K562 (cell line): ENCODE results near the gene VKORC1. TPM values are rescaled to one million over a fixed set of nuclear protein-coding genes. Genes with fewer than 3 reads are reported as not detected.

ENCODE experiments used
- ATAC-seq: fragments of 200-7000 bp; cut with Tn5 transposase; 3 replicates; pipeline ENCODE4 v1.9.1; 2020; ENCODE audit warnings: moderate library complexity
- BruUV-seq: library from RNA; stranded (reverse); fragments of 400-500 nt; replicated peaks from 2 replicates; lab custom pipeline; 2021; lab: Mats Ljungman, UMichigan
- CTCF ChIA-PET: fragments of 300-600 bp; formaldehyde crosslinking; extraction: SDS; loops from one replicate; lab custom pipeline; 2021; ENCODE audit warnings: low intra/inter-chr PET ratio; lab: Yijun Ruan, JAX
- POLR2A ChIA-PET: fragments of 300-600, 350-650 bp; sonication (Branson Sonifier 250); formaldehyde crosslinking; extraction: SDS; loops from one replicate; lab custom pipeline; 2021; ENCODE audit warnings: antibody characterized with exemption, inconsistent platforms; lab: Yijun Ruan, JAX
- DNase-seq, 4 experiments: peaks; one replicate each; pipeline versions ENCODE4 v3.0.0 to v3.0.0-alpha.2; 2011 to 2018; ENCODE audit warnings: low spot score in 3 of 4, mixed read lengths in 3 of 4; ENCODE audit errors: extremely low read depth in 1 of 4
- FAIRE-seq: peaks from 2 replicates; lab custom pipeline; 2011; peaks lifted over from hg19 to GRCh38; lab: Jason Lieb, UNC
- H2AFZ ChIP-seq: 2 replicates; pipeline ENCODE4 v1.6.0; 2011; ENCODE audit warnings: low read depth, low read length, control low read depth, inconsistent platforms
- H3K27ac ChIP-seq: fragments of 200-600 bp; 3 replicates; pipeline ENCODE4 v1.8.0; 2011; ENCODE audit warnings: low read depth, mild to moderate bottlenecking, control low read depth, inconsistent platforms, low read length, moderate library complexity, mixed read lengths; ENCODE audit errors: extremely low read depth
- H3K27me3 ChIP-seq, 2 experiments: fragments of 300-600 bp in 1 of 2; 2 replicates in 1 of 2; 3 replicates in 1 of 2; pipeline versions ENCODE4 v1.6.0 to v1.8.0; 2011; ENCODE audit warnings: inconsistent platforms in 2 of 2, low read length in 2 of 2, mild to moderate bottlenecking in 1 of 2, mixed read lengths in 1 of 2, moderate library complexity in 1 of 2; ENCODE audit not compliant: control insufficient read depth in 2 of 2, insufficient read depth in 2 of 2
- H3K36me3 ChIP-seq: fragments of 300-600 bp; 3 replicates; pipeline ENCODE4 v1.8.0; 2011; ENCODE audit warnings: mild to moderate bottlenecking, low read length, inconsistent platforms; ENCODE audit not compliant: control insufficient read depth, insufficient read depth
- H3K4me1 ChIP-seq, 2 experiments: fragments of 200-600 bp in 1 of 2; replicated peaks in 1 of 2; 2 replicates in 1 of 2; 3 replicates in 1 of 2; pipeline versions ENCODE4 v1.5.1 to v1.8.0; 2011; ENCODE audit warnings: inconsistent platforms in 2 of 2, low read length in 2 of 2, mild to moderate bottlenecking in 1 of 2, mixed read lengths in 1 of 2, moderate library complexity in 1 of 2; ENCODE audit not compliant: control insufficient read depth in 2 of 2, insufficient read depth in 2 of 2
- H3K4me2 ChIP-seq: 2 replicates; pipeline ENCODE4 v1.6.1; 2011; ENCODE audit warnings: low read length, control low read depth, inconsistent platforms, mixed read lengths; ENCODE audit not compliant: insufficient read depth
- H3K4me3 ChIP-seq: fragments of 200-600 bp; sonication (generic), shearing (Covaris generic); 2 replicates; pipeline ENCODE4 v1.5.1; 2016; ENCODE audit warnings: control low read depth, inconsistent platforms
- H3K79me2 ChIP-seq: fragments of 200-600 bp; 3 replicates; pipeline ENCODE4 v1.8.0; 2011; ENCODE audit warnings: low read length, inconsistent platforms; ENCODE audit not compliant: control insufficient read depth, insufficient read depth
- H3K9ac ChIP-seq, 2 experiments: 2 replicates each; pipeline versions ENCODE4 v1.6.0 to v1.6.1; 2011; ENCODE audit warnings: low read depth in 2 of 2, low read length in 2 of 2, control low read depth in 1 of 2, inconsistent platforms in 1 of 2, mild to moderate bottlenecking in 1 of 2, mixed read lengths in 1 of 2; ENCODE audit not compliant: insufficient read depth in 1 of 2
- H3K9me1 ChIP-seq: one replicate; pipeline ENCODE4 v1.6.0; 2011; ENCODE audit warnings: inconsistent platforms, mild to moderate bottlenecking, low read length, moderate library complexity; ENCODE audit not compliant: control insufficient read depth, insufficient read depth
- H3K9me3 ChIP-seq: replicated peaks from 2 replicates; pipeline ENCODE4 v1.5.1; 2011; ENCODE audit warnings: low read depth, low read length, inconsistent platforms; ENCODE audit not compliant: control insufficient read depth, insufficient read depth
- H4K20me1 ChIP-seq: replicated peaks from 2 replicates; pipeline ENCODE4 v1.6.1; 2011; ENCODE audit warnings: low read length, inconsistent platforms, mixed read lengths; ENCODE audit not compliant: control insufficient read depth, insufficient read depth
- ARID4B ChIP-seq: sonication (generic); formaldehyde crosslinking; IDR thresholded peaks from 2 replicates; pipeline ENCODE4 v1.8.0; 2022; ENCODE audit warnings: mild to moderate bottlenecking, missing genetic modification reagents
- DNMT1 ChIP-seq: fragments of 450-650 bp; IDR thresholded peaks from 2 replicates; pipeline ENCODE4 v1.6.1; 2016; ENCODE audit warnings: antibody characterized with exemption, mild to moderate bottlenecking
- HDAC3 ChIP-seq: fragments of 450-650 bp; IDR thresholded peaks from 2 replicates; pipeline ENCODE4 v1.6.1; 2018; ENCODE audit warnings: borderline replicate concordance, mild to moderate bottlenecking, moderate library complexity; ENCODE audit not compliant: partially characterized antibody
- MYC ChIP-seq, 2 experiments: fragments of 250-450 bp in 1 of 2; sonication (Bioruptor Pico) in 1 of 2; IDR thresholded peaks; 2 replicates each; pipeline versions ENCODE4 v1.5.1 to v1.6.1; 2012 to 2021; ENCODE audit warnings: low read depth in 2 of 2, borderline replicate concordance in 1 of 2, improper control_type of control experiment in 1 of 2, low read length in 1 of 2, mild to moderate bottlenecking in 1 of 2, moderate library complexity in 1 of 2
- ZNF174 ChIP-seq: fragments of 250-450 bp; sonication (Bioruptor Pico); IDR thresholded peaks from 2 replicates; pipeline ENCODE4 v1.4.0; 2020; ENCODE audit warnings: mild to moderate bottlenecking
- ZNF436 ChIP-seq: fragments of 250-450, 450-650 bp; sonication (Bioruptor Pico); formaldehyde crosslinking; IDR thresholded peaks from 2 replicates; pipeline ENCODE4 v1.7.0; 2020; ENCODE audit warnings: mild to moderate bottlenecking
- ZNF696 ChIP-seq: fragments of 250-450 bp; sonication (Bioruptor Pico); conservative IDR thresholded peaks from 2 replicates; pipeline ENCODE4 v1.4.0; 2020; ENCODE audit warnings: mild to moderate bottlenecking, moderate library complexity
- ZNF764 ChIP-seq: fragments of 250-450 bp; sonication (Bioruptor Pico); IDR thresholded peaks from 2 replicates; pipeline ENCODE4 v1.4.0; 2020; ENCODE audit warnings: low read depth, mild to moderate bottlenecking, moderate library complexity
- WGBS: fragments of 100-300 bp; shearing (Covaris generic); methylation state at CpG from one replicate; pipeline ENCODE4 v1.1.6; 2016; ENCODE audit warnings: low coverage, mixed read lengths; ENCODE audit not compliant: insufficient coverage; ENCODE audit errors: missing lambda C conversion rate; 5-methylcytosine and 5-hydroxymethylcytosine counted together
- in situ Hi-C: fragments of 300-500 bp; cut with MboI; formaldehyde crosslinking; loops from 4 replicates; pipeline ENCODE4 v1.15.0; 2018; ENCODE audit warnings: inconsistent platforms, mixed read lengths
- intact Hi-C: fragments of 100-400 bp; cut with micrococcal nuclease; formaldehyde crosslinking; loops from 2 replicates; pipeline ENCODE4 v1.14.2; 2022
- polyA plus RNA-seq, 8 experiments: library from polyadenylated mRNA; depleted of rRNA in 4 of 8; stranded (reverse) in 5 of 8; unstranded in 3 of 8; fragments of >200 nt; fragmentation: Nextera tagmentation in 2 of 8; fragmentation: Illumina TruSeq in 1 of 8; extraction: Ambion mirVana in 2 of 8; extraction: Trizol in 1 of 8; gene quantifications; 2 replicates each; pipeline versions ENCODE4 v1.2.1 to v1.2.3, GENCODE V29; 2011 to 2014; ENCODE audit warnings: inconsistent platforms in 1 of 8, missing spikeins in 1 of 8
- total RNA-seq, 7 experiments: library from RNA; depleted of rRNA in 6 of 7; stranded (reverse); fragments of >200 nt in 6 of 7; fragmentation: Illumina TruSeq in 2 of 7; extraction: Trizol in 2 of 7; gene quantifications; 2 replicates each; pipeline versions ENCODE4 v1.2.1 to v1.2.3, GENCODE V29; 2011 to 2021; ENCODE audit warnings: low replicate concordance in 1 of 7
- TF ChIP-seq, protein P1 (sequence below): fragments of 250-450 bp; sonication (Bioruptor Pico); IDR thresholded peaks from 2 replicates; pipeline ENCODE4 v1.4.0; 2020; ENCODE audit warnings: mild to moderate bottlenecking, moderate library complexity
- TF ChIP-seq, protein P2 (sequence below): fragments of 450-650 bp; IDR thresholded peaks from 2 replicates; pipeline ENCODE4 v1.7.1; 2018; ENCODE audit warnings: mild to moderate bottlenecking, low read depth; ENCODE audit not compliant: partially characterized antibody

The VKORC1 gene
- total and polyA plus RNA-seq, 9 of the 15 experiments (the other 6 are each of a cell fraction or from before 2014, with no cell fraction given) = 30.0 to 119 (median 62.1) TPM

DNA sequence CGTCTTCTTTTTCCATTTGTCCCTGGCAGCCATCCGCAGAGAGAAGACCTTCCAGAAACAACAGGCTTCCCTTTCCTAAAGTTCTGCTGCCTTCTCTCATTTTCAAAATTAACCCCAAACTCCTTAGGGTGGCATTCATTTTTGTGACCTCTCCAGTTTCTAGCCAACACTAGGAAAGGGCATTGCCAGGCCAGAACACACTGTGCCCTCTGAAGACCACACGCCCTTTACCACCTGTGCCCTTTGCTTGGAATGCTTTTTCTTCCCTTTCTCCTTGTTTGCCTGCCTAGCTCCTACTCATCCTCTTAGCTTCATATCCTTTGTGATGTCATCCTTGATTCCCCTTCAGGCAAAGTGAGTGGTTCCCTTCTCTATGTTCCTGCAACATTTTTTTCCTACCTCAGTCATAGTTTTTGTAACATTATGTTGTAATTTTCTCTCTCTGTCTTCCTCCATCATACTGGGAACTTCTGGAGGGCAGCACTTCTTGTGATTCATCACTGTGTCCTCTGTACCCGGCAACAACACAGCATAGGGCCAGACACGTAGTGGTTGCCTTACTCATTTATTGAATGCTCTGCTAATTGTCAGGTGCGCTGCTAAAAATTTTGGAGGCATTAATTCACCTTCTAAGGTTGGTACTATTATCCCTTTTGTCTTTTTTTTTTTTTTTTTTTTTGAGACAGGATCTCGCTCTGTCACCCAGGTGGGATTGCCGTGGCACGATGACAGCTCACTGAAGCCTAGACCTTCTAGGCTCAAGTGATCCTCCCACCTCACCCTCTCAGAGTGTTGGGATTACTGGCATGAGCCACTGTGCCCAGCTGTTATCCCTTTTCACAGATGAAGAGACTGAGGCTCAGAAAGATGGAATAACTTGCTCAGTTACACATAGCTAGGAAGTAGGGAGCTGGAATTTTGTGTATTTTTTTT, 23.9 kb upstream of the VKORC1 start:
- Histone ChIP-seq H3K27me3 (no peaks in the 10 kb centered on the region), H3K79me2 (peaks cover 38% of the 10 kb centered on the region), H3K4me3 (peak overlapping the region; percentile 68), H3K9ac (peak overlapping the region; percentile 90), H3K27ac (peak overlapping the region; percentile 91), H3K4me1 (peaks cover 2 to 19% of the 10 kb centered on the region in 2 experiments; a peak in 4 of 5 replicates), H3K9me1 (no peaks in the 10 kb centered on the region), H3K9me3 (no peaks in the 10 kb centered on the region), H2AFZ (peak overlapping the region; percentile 66; the same call in 1 of the 2 replicates), H3K36me3 (peaks cover 49% of the 10 kb centered on the region), H4K20me1 (peaks cover 5% of the 10 kb centered on the region), H3K4me2 (peak overlapping the region; percentile 99)
- ChIA-PET POLR2A (interaction anchor here (0.6 to 6.0 kb wide), 13 partner anchors 9 to 358 kb away, joined by 3 to 44 read pairs (median 4); partner anchors contain the start of genes FUS, HSD3B7 and PRSS8), CTCF (no interaction called here)
- in situ Hi-C loops = no loop called here
- no peak for ATAC-seq
- intact Hi-C loops = no loop called here
- FAIRE-seq = peak; percentile 60
- DNase-seq = no peak
- BruUV-seq = no TSS peak
- 47% methylated on average over 9 of the region's 9 CpGs for WGBS
- TF ChIP-seq ZNF696 (no peak), ZNF436 (CRISPR knock-in tag) (no peak), DNMT1 (no peak), MYC (IDR thresholded peaks at IDR 0.05; ENCODE audit: low read depth, low read length) (no peak), MYC (CRISPR knock-in tag; IDR thresholded peaks at IDR 0.05; ENCODE audit: borderline replicate concordance, low read depth) (no peak), ZNF764 (CRISPR knock-in tag) (no peak), HDAC3 (no peak), ARID4B (CRISPR knock-in tag) (peak; percentile 11; the same call in 1 of the 2 replicates), ZNF174 (CRISPR knock-in tag) (no peak)
- TF ChIP-seq, protein P1, sequence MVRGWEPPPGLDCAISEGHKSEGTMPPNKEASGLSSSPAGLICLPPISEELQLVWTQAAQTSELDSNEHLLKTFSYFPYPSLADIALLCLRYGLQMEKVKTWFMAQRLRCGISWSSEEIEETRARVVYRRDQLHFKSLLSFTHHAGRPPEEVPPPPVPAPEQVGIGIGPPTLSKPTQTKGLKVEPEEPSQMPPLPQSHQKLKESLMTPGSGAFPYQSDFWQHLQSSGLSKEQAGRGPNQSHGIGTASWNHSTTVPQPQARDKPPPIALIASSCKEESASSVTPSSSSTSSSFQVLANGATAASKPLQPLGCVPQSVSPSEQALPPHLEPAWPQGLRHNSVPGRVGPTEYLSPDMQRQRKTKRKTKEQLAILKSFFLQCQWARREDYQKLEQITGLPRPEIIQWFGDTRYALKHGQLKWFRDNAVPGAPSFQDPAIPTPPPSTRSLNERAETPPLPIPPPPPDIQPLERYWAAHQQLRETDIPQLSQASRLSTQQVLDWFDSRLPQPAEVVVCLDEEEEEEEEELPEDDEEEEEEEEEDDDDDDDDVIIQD = no peak
- TF ChIP-seq, protein P2, sequence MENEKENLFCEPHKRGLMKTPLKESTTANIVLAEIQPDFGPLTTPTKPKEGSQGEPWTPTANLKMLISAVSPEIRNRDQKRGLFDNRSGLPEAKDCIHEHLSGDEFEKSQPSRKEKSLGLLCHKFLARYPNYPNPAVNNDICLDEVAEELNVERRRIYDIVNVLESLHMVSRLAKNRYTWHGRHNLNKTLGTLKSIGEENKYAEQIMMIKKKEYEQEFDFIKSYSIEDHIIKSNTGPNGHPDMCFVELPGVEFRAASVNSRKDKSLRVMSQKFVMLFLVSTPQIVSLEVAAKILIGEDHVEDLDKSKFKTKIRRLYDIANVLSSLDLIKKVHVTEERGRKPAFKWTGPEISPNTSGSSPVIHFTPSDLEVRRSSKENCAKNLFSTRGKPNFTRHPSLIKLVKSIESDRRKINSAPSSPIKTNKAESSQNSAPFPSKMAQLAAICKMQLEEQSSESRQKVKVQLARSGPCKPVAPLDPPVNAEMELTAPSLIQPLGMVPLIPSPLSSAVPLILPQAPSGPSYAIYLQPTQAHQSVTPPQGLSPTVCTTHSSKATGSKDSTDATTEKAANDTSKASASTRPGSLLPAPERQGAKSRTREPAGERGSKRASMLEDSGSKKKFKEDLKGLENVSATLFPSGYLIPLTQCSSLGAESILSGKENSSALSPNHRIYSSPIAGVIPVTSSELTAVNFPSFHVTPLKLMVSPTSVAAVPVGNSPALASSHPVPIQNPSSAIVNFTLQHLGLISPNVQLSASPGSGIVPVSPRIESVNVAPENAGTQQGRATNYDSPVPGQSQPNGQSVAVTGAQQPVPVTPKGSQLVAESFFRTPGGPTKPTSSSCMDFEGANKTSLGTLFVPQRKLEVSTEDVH = no peak
